Dedifferentiated amniotic fluid mesenchymal stem cell (primary cell): ENCODE data around the gene SLC39A2.

Source experiments
- DNase-seq: peaks from one replicate; pipeline ENCODE4 v3.0.0-alpha.2; 2016; ENCODE audit errors: extremely low spot score

The SLC39A2 gene

DNA sequence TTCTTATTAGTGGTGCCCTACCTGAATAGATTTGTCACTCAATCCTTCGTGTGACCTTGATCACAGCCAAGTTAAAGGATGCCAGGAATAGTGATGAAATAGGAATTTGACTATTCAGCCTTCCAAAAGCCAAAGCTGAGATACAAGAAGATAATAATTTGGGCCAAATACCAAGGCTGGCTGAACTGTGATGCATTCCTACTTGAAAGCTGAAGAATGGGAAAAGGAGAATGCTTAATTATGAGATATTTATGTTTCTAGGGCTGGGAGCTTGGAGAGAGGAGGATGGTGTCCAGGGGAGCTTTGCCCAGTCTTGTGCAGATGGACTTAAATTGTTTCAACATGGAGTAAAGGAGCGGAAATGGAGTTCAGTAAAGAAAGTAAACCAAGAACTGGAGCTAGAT lies 48.3 kb downstream of the SLC39A2 start:
- no peak for DNase-seq

GRCh38 chr14:21048638-21049037 lies 49.5 kb downstream of the SLC39A2 start:
- no peak for DNase-seq

GRCh38 chr14:21049271-21049673 lies 50.2 kb downstream of the SLC39A2 start:
- DNase-seq = no peak

DNA sequence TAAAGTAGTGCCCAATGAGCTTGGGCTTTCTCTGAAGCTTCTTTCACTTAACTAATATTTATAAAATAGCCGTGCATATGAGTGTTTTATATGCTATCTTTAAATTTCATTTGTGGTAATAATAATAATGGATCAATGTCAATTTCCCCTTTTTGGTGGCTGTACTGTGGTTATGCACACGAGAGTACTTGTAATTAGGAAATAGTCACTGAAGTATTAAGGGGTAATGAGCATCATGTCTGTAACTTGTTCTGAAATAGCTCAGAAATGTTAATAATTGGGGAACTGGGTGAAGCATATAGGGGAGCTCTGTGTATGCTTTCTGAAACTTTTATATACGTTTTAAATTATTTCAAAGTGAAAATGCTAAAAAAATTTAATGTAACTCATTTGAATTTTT lies 51.5 kb downstream of the SLC39A2 start:
- DNase-seq = no peak
